ENCODE measurements around the gene DDAH1.

- TF ChIP-seq POLR2A (IDR thresholded peaks at IDR 0.05), result no peak
- no peak for TF ChIP-seq EP300 (IDR thresholded peaks at IDR 0.05)
Observed at GRCh38 chr1:85396194-85396593, 68.8 kb downstream of the DDAH1 start.

All from sigmoid colon (tissue), 4 donors.